SK-N-SH (cell line): Measurements from ENCODE around the gene SSBP2. TPM values are rescaled to one million over a fixed set of nuclear protein-coding genes. Genes with fewer than 3 reads are reported as not detected.

Experiments used
- CTCF ChIA-PET: fragments of 300-600, 350-600 bp; formaldehyde crosslinking; extraction: SDS; loops from one replicate; lab custom pipeline; 2021; lab: Yijun Ruan, JAX
- POLR2A ChIA-PET: fragments of 350-600 bp; sonication (Branson Sonifier 250); formaldehyde crosslinking; extraction: SDS; loops from one replicate; lab custom pipeline; 2020; ENCODE audit warnings: antibody characterized with exemption, inconsistent platforms; lab: Yijun Ruan, JAX
- DNase-seq: peaks from one replicate; pipeline ENCODE4 v3.0.0; 2012
- H2AFZ ChIP-seq: fragments of 200-600 bp; sonication (generic); 2 replicates; pipeline ENCODE4 v1.8.1; 2016; ENCODE audit warnings: antibody characterized with exemption, mild to moderate bottlenecking, low read depth
- H3F3A ChIP-seq: fragments of 200-600 bp; sonication (generic); replicated peaks from 2 replicates; pipeline ENCODE3; 2016; ENCODE audit warnings: antibody characterized with exemption, mild to moderate bottlenecking; ENCODE audit not compliant: insufficient read depth
- H3K27ac ChIP-seq, 2 experiments: fragments of 200-500 bp in 1 of 2; fragments of 200-600 bp in 1 of 2; sonication (Bioruptor generic) in 1 of 2; sonication (generic), shearing (Covaris generic) in 1 of 2; 2 replicates each; pipeline versions ENCODE4 v1.5.1 to v1.6.1; 2014 to 2016; ENCODE audit warnings: low read depth in 2 of 2, inconsistent platforms in 1 of 2, low read length in 1 of 2, mild to moderate bottlenecking in 1 of 2, mixed read lengths in 1 of 2
- H3K27me3 ChIP-seq: fragments of 200-600 bp; sonication (generic), shearing (Covaris generic); 2 replicates; pipeline ENCODE4 v1.6.1; 2016; ENCODE audit warnings: mixed run types; ENCODE audit not compliant: insufficient read depth
- H3K36me3 ChIP-seq, 2 experiments: fragments of 200-500 bp in 1 of 2; fragments of 200-600 bp in 1 of 2; sonication (Bioruptor generic) in 1 of 2; sonication (generic) in 1 of 2; replicated peaks in 1 of 2; 2 replicates each; pipeline versions ENCODE3 to v1.5.1; 2014 to 2016; ENCODE audit warnings: low read length in 1 of 2, mild to moderate bottlenecking in 1 of 2; ENCODE audit not compliant: insufficient read depth in 2 of 2, control insufficient read depth in 1 of 2
- H3K4me1 ChIP-seq, 2 experiments: fragments of 200-500 bp in 1 of 2; fragments of 200-600 bp in 1 of 2; sonication (Bioruptor generic) in 1 of 2; sonication (generic), shearing (Covaris generic) in 1 of 2; 2 replicates each; pipeline versions ENCODE4 v1.5.1 to v1.6.1; 2014 to 2016; ENCODE audit warnings: low read depth in 1 of 2, low read length in 1 of 2, mixed run types in 1 of 2; ENCODE audit not compliant: insufficient read depth in 2 of 2, control insufficient read depth in 1 of 2
- H3K4me2 ChIP-seq: fragments of 200-600 bp; sonication (generic), shearing (Covaris generic); 2 replicates; pipeline ENCODE4 v1.6.1; 2017; ENCODE audit warnings: mixed run types
- H3K4me3 ChIP-seq, 2 experiments: fragments of 200-500 bp in 1 of 2; fragments of 200-600 bp in 1 of 2; sonication (Bioruptor generic) in 1 of 2; sonication (generic), shearing (Covaris generic) in 1 of 2; 2 replicates each; pipeline versions ENCODE4 v1.5.1 to v1.8.1; 2014 to 2016; ENCODE audit warnings: low read depth in 2 of 2, inconsistent platforms in 1 of 2, low read length in 1 of 2, mild to moderate bottlenecking in 1 of 2, mixed read lengths in 1 of 2, moderate library complexity in 1 of 2
- H3K79me2 ChIP-seq: fragments of 200-600 bp; sonication (generic); 2 replicates; pipeline ENCODE4 v1.8.1; 2017; ENCODE audit warnings: mild to moderate bottlenecking; ENCODE audit not compliant: insufficient read depth
- H3K9ac ChIP-seq: fragments of 200-600 bp; sonication (generic); 2 replicates; pipeline ENCODE4 v1.6.1; 2017; ENCODE audit warnings: mixed run types
- H3K9me2 ChIP-seq: fragments of 200-600 bp; sonication (generic); 2 replicates; pipeline ENCODE4 v1.6.1; 2017; ENCODE audit warnings: mixed run types
- H3K9me3 ChIP-seq: fragments of 200-600 bp; sonication (generic); 2 replicates; pipeline ENCODE4 v1.6.1; 2017; ENCODE audit warnings: mixed run types, mild to moderate bottlenecking, moderate library complexity
- H4K20me1 ChIP-seq: fragments of 200-600 bp; sonication (generic); 2 replicates; pipeline ENCODE4 v1.6.1; 2017; ENCODE audit warnings: mild to moderate bottlenecking, mixed run types; ENCODE audit not compliant: insufficient read depth
- CHD2 ChIP-seq: fragments of 150-350 bp; IDR thresholded peaks from 2 replicates; pipeline ENCODE4 v1.6.1; 2018; ENCODE audit warnings: low read length; ENCODE audit not compliant: partially characterized antibody
- CTCF ChIP-seq: fragments of 200-600 bp; sonication (generic); IDR thresholded peaks from 2 replicates; pipeline ENCODE4 v1.6.1; 2017; ENCODE audit warnings: antibody characterized with exemption, mild to moderate bottlenecking, moderate library complexity
- ELF1 ChIP-seq: IDR thresholded peaks from 2 replicates; pipeline ENCODE4 v1.4.0; 2012
- EP300 ChIP-seq, 2 experiments: IDR thresholded peaks; 2 replicates each; pipeline versions ENCODE4 v1.4.0 to v1.6.1; 2012; ENCODE audit warnings: borderline replicate concordance in 1 of 2, low read depth in 1 of 2, low read length in 1 of 2
- FOSL2 ChIP-seq: IDR thresholded peaks from 2 replicates; pipeline ENCODE4 v1.4.0; 2012; ENCODE audit warnings: low read depth, mild to moderate bottlenecking, moderate library complexity, borderline replicate concordance
- FOXM1 ChIP-seq: IDR thresholded peaks from 2 replicates; pipeline ENCODE4 v1.4.0; 2012; ENCODE audit warnings: low read depth, mild to moderate bottlenecking
- GATA2 ChIP-seq: sonication (generic); formaldehyde crosslinking; IDR thresholded peaks from 2 replicates; pipeline ENCODE4 v1.5.0; 2020; ENCODE audit warnings: mild to moderate bottlenecking, missing genetic modification reagents
- JUND ChIP-seq: IDR thresholded peaks from 2 replicates; pipeline ENCODE4 v1.4.0; 2012
- MAX ChIP-seq: IDR thresholded peaks from 2 replicates; pipeline ENCODE4 v1.4.0; 2012; ENCODE audit warnings: low read depth
- MEF2A ChIP-seq: IDR thresholded peaks from 2 replicates; pipeline ENCODE4 v1.4.0; 2012; ENCODE audit warnings: low read depth, borderline replicate concordance
- MXI1 ChIP-seq: IDR thresholded peaks from 2 replicates; pipeline ENCODE4 v1.6.1; 2012; ENCODE audit warnings: mild to moderate bottlenecking, low read depth, low read length, improper control_type of control experiment
- RCOR1 ChIP-seq: fragments of 150-350 bp; IDR thresholded peaks from 2 replicates; pipeline ENCODE4 v1.6.1; 2017; ENCODE audit warnings: antibody characterized with exemption, low read length
- REST ChIP-seq: IDR thresholded peaks from 2 replicates; pipeline ENCODE4 v1.6.1; 2012; ENCODE audit warnings: mild to moderate bottlenecking, low read depth, low read length, moderate library complexity
- RFX5 ChIP-seq: IDR thresholded peaks from 2 replicates; pipeline ENCODE4 v1.6.1; 2012; ENCODE audit warnings: mild to moderate bottlenecking, improper control_type of control experiment, low read length
- SIN3A ChIP-seq: IDR thresholded peaks from 2 replicates; pipeline ENCODE4 v1.6.1; 2012; ENCODE audit warnings: low read depth, mild to moderate bottlenecking, low read length, moderate library complexity, borderline replicate concordance
- TAF1 ChIP-seq: IDR thresholded peaks from 2 replicates; pipeline ENCODE4 v1.6.1; 2012; ENCODE audit warnings: low read depth, mild to moderate bottlenecking, low read length, moderate library complexity, borderline replicate concordance
- USF2 ChIP-seq: fragments of 150-350 bp; IDR thresholded peaks from 2 replicates; pipeline ENCODE4 v1.6.1; 2017; ENCODE audit warnings: antibody characterized with exemption, low read length, low read depth, borderline replicate concordance
- WGBS: methylation state at CpG from one replicate; pipeline ENCODE4 v1.1.6; 2017; ENCODE audit warnings: low lambda C conversion rate; 5-methylcytosine and 5-hydroxymethylcytosine counted together
- polyA plus RNA-seq, 3 experiments: library from polyadenylated mRNA; depleted of rRNA; stranded (reverse); fragments of >200 nt; gene quantifications; 2 replicates each; pipeline ENCODE4 v1.2.3, GENCODE V29; 2012

Gene SSBP2
- polyA plus RNA-seq, 1 of the 3 experiments (the other 2 are of a cell fraction): 35.3 TPM

DNA sequence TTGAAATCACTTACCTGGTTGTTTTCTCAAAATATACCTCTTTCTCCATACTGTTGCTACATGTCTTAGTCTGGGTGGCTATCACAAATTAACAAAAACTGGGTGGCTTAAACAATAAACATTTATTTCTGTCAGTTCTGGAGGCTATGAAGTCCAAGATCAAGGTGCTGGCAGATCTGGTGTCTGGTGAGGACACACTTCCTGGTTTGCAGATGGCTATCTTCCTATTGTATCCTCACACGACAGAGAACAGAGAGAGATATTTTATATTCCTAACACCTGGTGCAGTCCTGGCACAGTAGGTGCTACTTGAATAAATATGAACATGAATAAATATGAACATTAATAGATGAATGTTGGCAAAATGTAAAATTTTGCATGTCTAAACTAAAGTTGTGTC, 192.7 kb downstream of the SSBP2 start:
- no peak overlapping the region for H2AFZ ChIP-seq
- CTCF ChIA-PET: no interaction called here
- TF ChIP-seq TAF1: no peak
- no peak for DNase-seq
- 89% methylated on average over 1 of the region's 1 CpG for WGBS
- H3K27me3 ChIP-seq: no peaks in the 10 kb centered on the region
- no peaks in the 10 kb centered on the region for H3F3A ChIP-seq
- no peaks in the 10 kb centered on the region; the same call in 1 of the 2 replicates for H4K20me1 ChIP-seq
- no peak overlapping the region for H3K27ac ChIP-seq
- no peaks in the 10 kb centered on the region for H3K79me2 ChIP-seq
- H3K9ac ChIP-seq: no peak overlapping the region
- no peaks in the 10 kb centered on the region for H3K9me2 ChIP-seq
- POLR2A ChIA-PET: no interaction called here
- no peaks in the 10 kb centered on the region for H3K9me3 ChIP-seq
- H3K36me3 ChIP-seq: no peaks in the 10 kb centered on the region
- no peak overlapping the region for H3K4me2 ChIP-seq
- peaks cover 6 to 13% of the 10 kb centered on the region in 2 experiments; a peak in 3 of 4 replicates for H3K4me1 ChIP-seq
- no peak overlapping the region for H3K4me3 ChIP-seq

- H3K27me3 ChIP-seq: no peaks in the 10 kb centered on the region
- no peak overlapping the region for H3K4me3 ChIP-seq
- ChIA-PET CTCF (no interaction called here), POLR2A (no interaction called here)
- no peak for DNase-seq
- H2AFZ ChIP-seq: no peak overlapping the region
- no peaks in the 10 kb centered on the region for H3K79me2 ChIP-seq
- no peaks in the 10 kb centered on the region for H3K9me3 ChIP-seq
- H3F3A ChIP-seq: no peaks in the 10 kb centered on the region
- H3K4me2 ChIP-seq: no peak overlapping the region
- no peaks in the 10 kb centered on the region for H3K36me3 ChIP-seq
- no peak overlapping the region for H3K9ac ChIP-seq
- H3K27ac ChIP-seq: no peak overlapping the region
- peaks cover 6 to 20% of the 10 kb centered on the region in 2 experiments; a peak in 3 of 4 replicates for H3K4me1 ChIP-seq
- no peak for TF ChIP-seq REST
- TF ChIP-seq JUND: no peak
- no peak for TF ChIP-seq TAF1
- TF ChIP-seq SIN3A: no peak
- TF ChIP-seq FOXM1: no peak
- TF ChIP-seq CTCF: no peak
- no peak for TF ChIP-seq FOSL2
- TF ChIP-seq EP300 (IDR thresholded peaks at IDR 0.05; ENCODE audit: borderline replicate concordance in 1 of 2, low read depth in 1 of 2, low read length in 1 of 2): no peak
- no peak for TF ChIP-seq CHD2
- no peak for TF ChIP-seq ELF1
- TF ChIP-seq USF2: no peak
- no peak for TF ChIP-seq MXI1
- no peak for TF ChIP-seq GATA2
- no peak for TF ChIP-seq RCOR1
- no peak for TF ChIP-seq MAX
- TF ChIP-seq RFX5: no peak
- no peak for TF ChIP-seq MEF2A
- no peaks in the 10 kb centered on the region; the same call in 1 of the 2 replicates for H4K20me1 ChIP-seq
- H3K9me2 ChIP-seq: no peaks in the 10 kb centered on the region
Observed at GRCh38 chr5:81556809-81557208, 194.1 kb downstream of the SSBP2 start.
